HL-60 (cell line): ENCODE measurements around the gene SOST.

Experiments
- POLR2AphosphoS5 ChIP-seq: IDR thresholded peaks from 2 replicates; pipeline ENCODE4 v1.6.1; 2012; ENCODE audit warnings: low read depth
- SPI1 ChIP-seq: IDR thresholded peaks from 2 replicates; pipeline ENCODE4 v1.6.1; 2012; ENCODE audit warnings: low read depth, mild to moderate bottlenecking, borderline replicate concordance
- TF ChIP-seq, protein P1 (sequence below): IDR thresholded peaks from one replicate; pipeline ENCODE4 v1.5.1; 2011; ENCODE audit warnings: low read length, control low read depth, inconsistent platforms; ENCODE audit not compliant: insufficient read depth
- TF ChIP-seq, protein P2 (sequence below): IDR thresholded peaks from 2 replicates; pipeline ENCODE4 v1.6.1; 2012; ENCODE audit warnings: low read depth; ENCODE audit not compliant: insufficient replicate concordance

DNA sequence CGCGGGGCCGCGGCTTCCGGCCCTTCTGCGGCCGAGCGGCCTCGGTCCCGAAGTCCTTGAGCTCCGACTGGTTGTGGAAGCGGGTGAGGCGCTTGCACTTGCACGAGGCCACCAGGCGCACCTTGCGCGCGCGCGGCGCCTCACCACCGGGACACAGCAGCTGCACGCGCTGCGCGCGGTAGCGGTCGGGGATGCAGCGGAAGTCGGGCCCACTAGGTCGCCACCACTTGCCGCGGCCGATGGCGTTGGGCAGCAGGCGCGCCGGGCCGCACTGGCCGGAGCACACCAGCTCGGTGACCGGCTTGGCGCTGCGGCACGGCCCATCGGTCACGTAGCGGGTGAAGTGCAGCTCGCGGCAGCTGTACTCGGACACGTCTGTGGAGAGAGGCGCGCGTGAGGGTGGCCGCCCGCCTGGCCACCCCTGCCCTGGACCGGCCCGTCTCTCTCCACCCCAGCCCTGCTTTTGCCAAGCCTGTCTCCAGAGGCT, 3.2 kb downstream of the SOST start:
- TF ChIP-seq, protein P1, sequence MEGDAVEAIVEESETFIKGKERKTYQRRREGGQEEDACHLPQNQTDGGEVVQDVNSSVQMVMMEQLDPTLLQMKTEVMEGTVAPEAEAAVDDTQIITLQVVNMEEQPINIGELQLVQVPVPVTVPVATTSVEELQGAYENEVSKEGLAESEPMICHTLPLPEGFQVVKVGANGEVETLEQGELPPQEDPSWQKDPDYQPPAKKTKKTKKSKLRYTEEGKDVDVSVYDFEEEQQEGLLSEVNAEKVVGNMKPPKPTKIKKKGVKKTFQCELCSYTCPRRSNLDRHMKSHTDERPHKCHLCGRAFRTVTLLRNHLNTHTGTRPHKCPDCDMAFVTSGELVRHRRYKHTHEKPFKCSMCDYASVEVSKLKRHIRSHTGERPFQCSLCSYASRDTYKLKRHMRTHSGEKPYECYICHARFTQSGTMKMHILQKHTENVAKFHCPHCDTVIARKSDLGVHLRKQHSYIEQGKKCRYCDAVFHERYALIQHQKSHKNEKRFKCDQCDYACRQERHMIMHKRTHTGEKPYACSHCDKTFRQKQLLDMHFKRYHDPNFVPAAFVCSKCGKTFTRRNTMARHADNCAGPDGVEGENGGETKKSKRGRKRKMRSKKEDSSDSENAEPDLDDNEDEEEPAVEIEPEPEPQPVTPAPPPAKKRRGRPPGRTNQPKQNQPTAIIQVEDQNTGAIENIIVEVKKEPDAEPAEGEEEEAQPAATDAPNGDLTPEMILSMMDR = no peak
- no peak for TF ChIP-seq POLR2AphosphoS5
- TF ChIP-seq, protein P2, sequence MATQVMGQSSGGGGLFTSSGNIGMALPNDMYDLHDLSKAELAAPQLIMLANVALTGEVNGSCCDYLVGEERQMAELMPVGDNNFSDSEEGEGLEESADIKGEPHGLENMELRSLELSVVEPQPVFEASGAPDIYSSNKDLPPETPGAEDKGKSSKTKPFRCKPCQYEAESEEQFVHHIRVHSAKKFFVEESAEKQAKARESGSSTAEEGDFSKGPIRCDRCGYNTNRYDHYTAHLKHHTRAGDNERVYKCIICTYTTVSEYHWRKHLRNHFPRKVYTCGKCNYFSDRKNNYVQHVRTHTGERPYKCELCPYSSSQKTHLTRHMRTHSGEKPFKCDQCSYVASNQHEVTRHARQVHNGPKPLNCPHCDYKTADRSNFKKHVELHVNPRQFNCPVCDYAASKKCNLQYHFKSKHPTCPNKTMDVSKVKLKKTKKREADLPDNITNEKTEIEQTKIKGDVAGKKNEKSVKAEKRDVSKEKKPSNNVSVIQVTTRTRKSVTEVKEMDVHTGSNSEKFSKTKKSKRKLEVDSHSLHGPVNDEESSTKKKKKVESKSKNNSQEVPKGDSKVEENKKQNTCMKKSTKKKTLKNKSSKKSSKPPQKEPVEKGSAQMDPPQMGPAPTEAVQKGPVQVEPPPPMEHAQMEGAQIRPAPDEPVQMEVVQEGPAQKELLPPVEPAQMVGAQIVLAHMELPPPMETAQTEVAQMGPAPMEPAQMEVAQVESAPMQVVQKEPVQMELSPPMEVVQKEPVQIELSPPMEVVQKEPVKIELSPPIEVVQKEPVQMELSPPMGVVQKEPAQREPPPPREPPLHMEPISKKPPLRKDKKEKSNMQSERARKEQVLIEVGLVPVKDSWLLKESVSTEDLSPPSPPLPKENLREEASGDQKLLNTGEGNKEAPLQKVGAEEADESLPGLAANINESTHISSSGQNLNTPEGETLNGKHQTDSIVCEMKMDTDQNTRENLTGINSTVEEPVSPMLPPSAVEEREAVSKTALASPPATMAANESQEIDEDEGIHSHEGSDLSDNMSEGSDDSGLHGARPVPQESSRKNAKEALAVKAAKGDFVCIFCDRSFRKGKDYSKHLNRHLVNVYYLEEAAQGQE = no peak
- TF ChIP-seq SPI1 = no peak
